Measurements from ENCODE around the gene PLA2G3.

DNA sequence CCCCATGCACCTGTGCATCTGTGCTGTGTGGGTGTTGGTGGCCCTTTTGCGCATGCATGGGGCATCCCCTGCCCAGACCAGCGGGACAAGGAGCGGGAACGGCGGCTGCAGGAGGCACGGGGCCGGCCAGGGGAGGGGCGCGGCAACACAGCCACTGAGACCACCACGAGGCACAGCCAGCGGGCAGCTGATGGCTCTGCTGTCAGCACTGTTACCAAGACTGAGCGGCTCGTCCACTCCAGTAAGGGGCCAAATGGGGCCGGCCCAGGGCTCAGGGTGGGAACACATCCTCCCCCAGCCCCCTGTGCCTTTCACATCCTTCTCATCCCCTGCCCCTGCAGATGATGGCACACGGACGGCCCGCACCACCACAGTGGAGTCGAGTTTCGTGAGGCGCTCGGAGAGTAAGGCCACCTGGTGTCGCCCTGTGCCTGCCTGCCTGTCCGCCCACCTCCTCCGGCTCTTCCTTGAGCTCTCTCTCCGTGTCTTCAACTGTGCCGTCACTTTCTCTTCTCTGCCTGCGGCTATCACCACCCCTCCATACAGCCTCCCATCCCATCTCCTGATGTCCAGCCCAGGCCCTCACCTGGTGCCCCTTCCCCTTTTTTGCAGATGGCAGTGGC is 43.5 kb downstream of the PLA2G3 start:
- TF ChIP-seq, protein P1, sequence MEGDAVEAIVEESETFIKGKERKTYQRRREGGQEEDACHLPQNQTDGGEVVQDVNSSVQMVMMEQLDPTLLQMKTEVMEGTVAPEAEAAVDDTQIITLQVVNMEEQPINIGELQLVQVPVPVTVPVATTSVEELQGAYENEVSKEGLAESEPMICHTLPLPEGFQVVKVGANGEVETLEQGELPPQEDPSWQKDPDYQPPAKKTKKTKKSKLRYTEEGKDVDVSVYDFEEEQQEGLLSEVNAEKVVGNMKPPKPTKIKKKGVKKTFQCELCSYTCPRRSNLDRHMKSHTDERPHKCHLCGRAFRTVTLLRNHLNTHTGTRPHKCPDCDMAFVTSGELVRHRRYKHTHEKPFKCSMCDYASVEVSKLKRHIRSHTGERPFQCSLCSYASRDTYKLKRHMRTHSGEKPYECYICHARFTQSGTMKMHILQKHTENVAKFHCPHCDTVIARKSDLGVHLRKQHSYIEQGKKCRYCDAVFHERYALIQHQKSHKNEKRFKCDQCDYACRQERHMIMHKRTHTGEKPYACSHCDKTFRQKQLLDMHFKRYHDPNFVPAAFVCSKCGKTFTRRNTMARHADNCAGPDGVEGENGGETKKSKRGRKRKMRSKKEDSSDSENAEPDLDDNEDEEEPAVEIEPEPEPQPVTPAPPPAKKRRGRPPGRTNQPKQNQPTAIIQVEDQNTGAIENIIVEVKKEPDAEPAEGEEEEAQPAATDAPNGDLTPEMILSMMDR (conservative IDR thresholded peaks at IDR 0.05; ENCODE audit: low read depth in 2 of 2) = peak; percentile 21 to 71; a peak in 3 of 4 replicates
- TF ChIP-seq EZH2 (IDR thresholded peaks at IDR 0.05; ENCODE audit: low read depth, unreplicated experiment) (no peak), POLR2AphosphoS5 (IDR thresholded peaks at IDR 0.05; ENCODE audit: low read depth) (no peak), REST (IDR thresholded peaks at IDR 0.05; ENCODE audit: unreplicated experiment) (no peak), EZH2phosphoT487 (IDR thresholded peaks at IDR 0.05; ENCODE audit: unreplicated experiment) (no peak), CREB1 (CRISPR knock-in tag; IDR thresholded peaks at IDR 0.05; ENCODE audit: low read depth) (no peak)
- TF ChIP-seq, protein P2, sequence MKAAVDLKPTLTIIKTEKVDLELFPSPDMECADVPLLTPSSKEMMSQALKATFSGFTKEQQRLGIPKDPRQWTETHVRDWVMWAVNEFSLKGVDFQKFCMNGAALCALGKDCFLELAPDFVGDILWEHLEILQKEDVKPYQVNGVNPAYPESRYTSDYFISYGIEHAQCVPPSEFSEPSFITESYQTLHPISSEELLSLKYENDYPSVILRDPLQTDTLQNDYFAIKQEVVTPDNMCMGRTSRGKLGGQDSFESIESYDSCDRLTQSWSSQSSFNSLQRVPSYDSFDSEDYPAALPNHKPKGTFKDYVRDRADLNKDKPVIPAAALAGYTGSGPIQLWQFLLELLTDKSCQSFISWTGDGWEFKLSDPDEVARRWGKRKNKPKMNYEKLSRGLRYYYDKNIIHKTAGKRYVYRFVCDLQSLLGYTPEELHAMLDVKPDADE (IDR thresholded peaks at IDR 0.05) = no peak

All from GM23338 (cell line).